Endothelial cell of umbilical vein (primary cell): ENCODE results near the gene CFAP161.

ENCODE experiments used
- CTCF ChIP-seq, 2 donors: IDR thresholded peaks; 1 replicate in 1 of 2; 2 replicates in 1 of 2; pipeline ENCODE4 v1.5.1; 2011; ENCODE audit warnings: low read length in 2 of 2, mild to moderate bottlenecking in 2 of 2, moderate library complexity in 2 of 2, control low read depth in 1 of 2, inconsistent platforms in 1 of 2, low read depth in 1 of 2; ENCODE audit not compliant: insufficient read depth in 1 of 2; ENCODE audit errors: extremely low read depth in 1 of 2
- EZH2 ChIP-seq: IDR thresholded peaks from 2 replicates; pipeline ENCODE4 v1.6.1; 2012; ENCODE audit warnings: borderline replicate concordance, low read depth, mild to moderate bottlenecking, moderate library complexity, low read length, inconsistent platforms; ENCODE audit not compliant: severe bottlenecking
- FOS ChIP-seq: IDR thresholded peaks from 2 replicates; pipeline ENCODE4 v1.6.1; 2011; ENCODE audit warnings: mild to moderate bottlenecking, low read length, moderate library complexity, borderline replicate concordance; ENCODE audit not compliant: insufficient read depth
- GATA2 ChIP-seq: IDR thresholded peaks from 2 replicates; pipeline ENCODE4 v1.7.0; 2011; ENCODE audit warnings: low read depth, mild to moderate bottlenecking, moderate library complexity, mixed read lengths, low read length; ENCODE audit not compliant: insufficient read length, insufficient read depth
- JUN ChIP-seq: IDR thresholded peaks from 2 replicates; pipeline ENCODE4 v1.6.1; 2011; ENCODE audit warnings: borderline replicate concordance, low read depth; ENCODE audit not compliant: insufficient read length, insufficient read depth
- MYC ChIP-seq: IDR thresholded peaks from one replicate; pipeline ENCODE4 v1.6.1; 2011; ENCODE audit warnings: mild to moderate bottlenecking, low read depth, low read length
- POLR2A ChIP-seq: IDR thresholded peaks from 2 replicates; pipeline ENCODE4 v1.6.1; 2012; ENCODE audit warnings: low read depth, mild to moderate bottlenecking, control low read depth, low read length
- POLR2AphosphoS5 ChIP-seq: IDR thresholded peaks from 2 replicates; pipeline ENCODE4 v1.6.1; 2012; ENCODE audit warnings: low read depth, mild to moderate bottlenecking, control low read depth, low read length, moderate library complexity; ENCODE audit not compliant: insufficient read depth
- TF ChIP-seq, protein P1 (sequence below): IDR thresholded peaks from 2 replicates; pipeline ENCODE4 v1.6.1; 2011; ENCODE audit not compliant: insufficient read depth, insufficient read length

DNA sequence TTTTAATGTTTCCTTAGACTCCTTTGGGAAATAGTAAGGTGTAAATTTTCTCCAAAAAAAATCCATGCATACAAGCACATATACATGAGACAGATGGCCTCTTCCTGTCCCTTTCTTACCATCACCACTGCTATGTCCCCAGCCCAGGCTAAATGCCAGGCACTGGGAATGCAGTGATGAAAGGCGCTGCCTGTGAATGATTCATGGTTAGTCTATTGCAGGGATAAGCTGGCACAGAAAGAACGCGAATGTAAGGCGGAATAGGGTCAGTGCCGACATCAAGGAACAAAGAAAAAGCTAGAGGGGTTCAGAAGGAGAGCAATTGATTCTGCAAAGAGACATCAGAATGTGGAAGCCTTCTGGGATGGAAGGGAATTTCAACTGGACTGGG, 36.2 kb upstream of the CFAP161 start:
- TF ChIP-seq POLR2AphosphoS5 (no peak), EZH2 (no peak), CTCF (IDR thresholded peaks at IDR 0.05; ENCODE audit: extremely low read depth in 1 of 2, insufficient read depth in 1 of 2, low read depth in 1 of 2, low read length in 2 of 2) (no peak), MYC (no peak), POLR2A (no peak), GATA2 (no peak), FOS (peak; percentile 23), JUN (no peak)
- TF ChIP-seq, protein P1, sequence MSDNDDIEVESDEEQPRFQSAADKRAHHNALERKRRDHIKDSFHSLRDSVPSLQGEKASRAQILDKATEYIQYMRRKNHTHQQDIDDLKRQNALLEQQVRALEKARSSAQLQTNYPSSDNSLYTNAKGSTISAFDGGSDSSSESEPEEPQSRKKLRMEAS = no peak
